ENCODE data around the gene KAT14.
"Not testable (repeated sequence)": the region's sequence is repeated elsewhere in the genome, so short reads cannot be mapped to it uniquely, and the experiment has no call there.

The KAT14 gene

DNA sequence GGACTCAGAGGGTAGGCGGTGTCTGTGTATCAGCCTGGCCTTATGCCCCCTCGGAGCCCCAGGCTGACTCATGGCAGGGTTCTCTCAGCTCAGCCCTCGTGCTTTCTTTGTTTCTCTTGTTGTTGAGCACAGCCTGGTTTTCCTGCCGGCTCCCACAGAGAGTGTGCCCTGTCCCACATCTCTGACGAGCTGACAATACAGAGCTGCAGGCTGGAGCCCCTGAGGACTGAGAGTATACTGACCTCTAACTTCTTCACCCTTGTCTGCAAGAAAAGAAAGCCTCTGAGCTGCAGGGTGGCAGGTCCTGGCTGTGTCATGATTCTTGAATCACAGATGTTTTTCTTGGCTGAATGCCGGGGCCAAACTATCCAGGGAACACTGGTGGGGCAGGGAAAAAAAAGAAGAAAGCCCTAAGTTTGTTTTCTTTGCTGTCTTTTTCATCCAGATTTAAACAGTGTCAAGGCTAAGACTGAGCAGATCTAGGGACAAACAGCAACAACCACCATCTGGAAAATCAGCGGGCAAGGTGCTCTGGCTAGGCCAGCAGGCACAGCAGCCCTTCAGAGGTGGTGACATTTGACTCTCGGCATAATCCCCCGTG, 87.4 kb downstream of the KAT14 start:
- DNase-seq: no peak

DNA sequence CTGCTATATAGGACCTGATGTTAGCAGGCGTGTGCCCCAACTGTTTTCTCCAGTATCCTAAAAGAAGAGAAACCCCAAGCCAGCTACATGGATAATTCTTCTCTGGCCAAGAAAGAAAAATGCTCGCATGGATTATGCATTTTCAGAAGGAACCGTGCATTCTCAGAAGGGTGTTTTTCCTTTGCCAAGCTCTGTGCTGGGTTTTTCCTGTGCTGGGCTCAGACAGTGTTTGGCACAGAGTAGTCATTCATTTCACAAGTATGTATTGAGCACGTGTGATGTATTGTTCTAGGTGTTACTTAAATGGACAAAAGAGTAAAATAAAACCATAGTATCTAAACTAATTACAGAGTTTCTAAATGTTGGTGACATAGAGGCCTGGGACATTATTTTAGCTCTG, 88.0 kb downstream of the KAT14 start:
- no peak for DNase-seq

DNA sequence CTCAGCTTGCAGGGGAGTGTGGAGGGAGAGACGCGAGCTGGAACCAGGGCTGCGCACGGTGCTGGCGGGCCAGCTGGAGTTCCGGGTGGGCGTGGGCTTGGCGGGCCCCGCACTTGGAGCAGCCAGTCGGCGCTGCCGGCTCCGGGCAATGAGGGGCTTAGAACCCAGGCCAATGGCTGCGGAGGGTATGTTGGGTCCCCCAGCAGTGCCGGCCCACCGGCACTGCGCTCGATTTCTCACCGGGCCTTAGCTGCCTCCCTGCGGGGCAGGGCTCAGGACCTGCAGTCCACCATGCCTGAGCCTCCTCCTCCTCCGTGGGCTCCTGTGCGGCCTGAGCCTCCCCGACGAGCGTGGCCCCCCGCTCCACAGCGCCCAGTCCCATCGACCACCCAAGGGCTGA, 89.1 kb downstream of the KAT14 start:
- not testable (repeated sequence) for DNase-seq

DNA sequence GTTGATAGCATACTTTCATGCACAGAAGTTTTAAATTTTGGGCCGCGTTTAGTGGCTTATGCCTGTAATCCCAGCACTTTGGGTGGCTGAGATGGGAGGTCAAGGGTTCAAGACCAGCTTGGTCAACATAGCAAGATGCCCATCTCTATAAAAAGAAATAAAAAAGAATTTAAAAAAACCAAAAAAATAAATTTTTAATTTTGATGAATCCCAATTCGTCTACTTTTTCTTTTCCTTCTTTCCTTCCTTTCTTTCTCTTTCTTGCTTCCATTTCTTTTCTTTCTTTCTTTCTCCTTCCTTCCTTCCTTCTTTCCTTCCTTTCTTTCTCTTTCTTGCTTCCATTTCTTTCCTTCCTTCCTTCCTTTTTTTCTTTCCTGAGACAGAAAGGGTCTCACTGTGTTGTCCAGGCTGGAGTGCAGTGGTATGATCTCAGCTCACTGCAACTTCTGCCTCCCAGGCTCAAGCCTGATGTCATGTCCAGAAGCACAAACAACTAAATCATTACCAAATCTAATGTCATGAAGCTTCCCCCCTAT, 95.8 kb downstream of the KAT14 start:
- DNase-seq: no peak
